Pulmonary artery endothelial cell (primary cell): ENCODE data around the gene GRID2. TPM values are rescaled to one million over a fixed set of nuclear protein-coding genes. Genes with fewer than 3 reads are reported as not detected.

Experiments used
- DNase-seq: peaks from one replicate; pipeline ENCODE4 v3.0.0-alpha.2; 2011; ENCODE audit warnings: low read depth, low spot score
- total RNA-seq: library from RNA; depleted of rRNA; stranded (reverse); fragments of >200 nt; gene quantifications from 2 replicates; pipeline ENCODE4 v1.2.3, GENCODE V29; 2014

The GRID2 gene
- total RNA-seq, 1 donor from 2014 or later = not detected

- DNase-seq = no peak
Observed at GRCh38 chr4:93183576-93183975, 879.8 kb downstream of the GRID2 start.

- no peak for DNase-seq
Observed at GRCh38 chr4:93184053-93184452, 880.3 kb downstream of the GRID2 start.

- DNase-seq = no peak
Observed at GRCh38 chr4:93186846-93187245, 883.1 kb downstream of the GRID2 start.

- DNase-seq = no peak
Observed at GRCh38 chr4:93187466-93187865, 883.7 kb downstream of the GRID2 start.

GRCh38 chr4:93187892-93188291 lies 884.1 kb downstream of the GRID2 start:
- no peak for DNase-seq

- DNase-seq = no peak
Observed at GRCh38 chr4:93199492-93199891, 895.7 kb downstream of the GRID2 start.

- DNase-seq = no peak
Observed at GRCh38 chr4:93201471-93202096, 897.8 kb downstream of the GRID2 start.

- DNase-seq = no peak
Observed at GRCh38 chr4:93203708-93204107, 899.9 kb downstream of the GRID2 start.

- DNase-seq = no peak
Observed at GRCh38 chr4:93212250-93212649, 908.5 kb downstream of the GRID2 start.

GRCh38 chr4:93216646-93217045 lies 912.9 kb downstream of the GRID2 start:
- no peak for DNase-seq

- no peak for DNase-seq
Observed at GRCh38 chr4:93217431-93217830, 913.7 kb downstream of the GRID2 start.

- DNase-seq = no peak
Observed at GRCh38 chr4:93221771-93222170, 918.0 kb downstream of the GRID2 start.

GRCh38 chr4:93228021-93228420 lies 924.3 kb downstream of the GRID2 start:
- DNase-seq = no peak

- no peak for DNase-seq
Observed at GRCh38 chr4:93232883-93233282, 929.1 kb downstream of the GRID2 start.

GRCh38 chr4:93237521-93237920 lies 933.8 kb downstream of the GRID2 start:
- no peak for DNase-seq

GRCh38 chr4:93243262-93243661 lies 939.5 kb downstream of the GRID2 start:
- no peak for DNase-seq

GRCh38 chr4:93261207-93261606 lies 957.4 kb downstream of the GRID2 start:
- no peak for DNase-seq

GRCh38 chr4:93263166-93263565 lies 959.4 kb downstream of the GRID2 start:
- DNase-seq = no peak

- DNase-seq = no peak
Observed at GRCh38 chr4:93267747-93268146, 964.0 kb downstream of the GRID2 start.

- no peak for DNase-seq
Observed at GRCh38 chr4:93285346-93285745, 981.6 kb downstream of the GRID2 start.

- no peak for DNase-seq
Observed at GRCh38 chr4:93289241-93289640, 985.5 kb downstream of the GRID2 start.

GRCh38 chr4:93289831-93290230 lies 986.1 kb downstream of the GRID2 start:
- DNase-seq = no peak

- DNase-seq = no peak
Observed at GRCh38 chr4:93299118-93299517, 995.4 kb downstream of the GRID2 start.
